Measurements from ENCODE around the gene PSG3.
A peak's percentile ranks its signal among the peaks of the same experiment; 100 is the strongest.
"Not testable (repeated sequence)": the region's sequence is repeated elsewhere in the genome, so short reads cannot be mapped to it uniquely, and the experiment has no call there.

PSG3 gene

GRCh38 chr19:42740381-42740780, at the start of gene PSG3:
PSG3 (minus strand) TSS chr19:42740481; CDS start chr19:42740384, 97 bp downstream.
- not testable (repeated sequence) for H3K9ac ChIP-seq; H3K79me2 ChIP-seq (ENCODE audit: insufficient read depth, low read depth); H3K27ac ChIP-seq; H3K4me3 ChIP-seq (IDR thresholded peaks at IDR 0.05; ENCODE audit: insufficient read depth, low read depth, low read length); H3K4me1 ChIP-seq (ENCODE audit: low read depth, poor library complexity, severe bottlenecking); H3K4me2 ChIP-seq; H4K20me1 ChIP-seq (ENCODE audit: insufficient read depth); H3K27me3 ChIP-seq (ENCODE audit: insufficient read depth, low read depth); H3K36me3 ChIP-seq (ENCODE audit: insufficient read depth); H2AFZ ChIP-seq (ENCODE audit: low read depth)

DNA sequence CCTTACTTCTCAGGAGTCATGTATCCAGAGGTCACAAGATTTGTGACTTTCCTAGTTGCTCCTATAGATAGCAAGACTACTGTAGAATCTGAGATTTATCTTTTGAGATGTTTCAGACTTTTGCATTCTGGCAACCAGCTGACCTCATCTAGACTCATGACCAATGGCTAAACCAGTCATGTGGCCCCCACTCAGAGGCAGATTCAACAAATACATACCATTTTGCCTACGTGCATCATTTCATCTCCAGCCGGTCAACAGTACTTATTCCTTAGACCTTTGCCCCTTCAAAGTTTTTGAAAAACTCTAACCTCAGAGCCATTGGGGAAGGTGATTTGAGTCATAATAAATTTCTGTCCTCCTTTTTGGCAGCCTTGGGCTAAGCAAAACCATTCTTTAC, 48.5 kb upstream of the PSG3 start:
- H3K4me1 ChIP-seq (ENCODE audit: low read depth, poor library complexity, severe bottlenecking); H3K27ac ChIP-seq; H3K36me3 ChIP-seq (ENCODE audit: insufficient read depth); H3K79me2 ChIP-seq (ENCODE audit: insufficient read depth, low read depth); H3K9ac ChIP-seq; H2AFZ ChIP-seq (ENCODE audit: low read depth); H3K27me3 ChIP-seq (ENCODE audit: insufficient read depth, low read depth); H3K4me3 ChIP-seq (IDR thresholded peaks at IDR 0.05; ENCODE audit: insufficient read depth, low read depth, low read length); H4K20me1 ChIP-seq (ENCODE audit: insufficient read depth); H3K4me2 ChIP-seq: not testable (repeated sequence)

DNA sequence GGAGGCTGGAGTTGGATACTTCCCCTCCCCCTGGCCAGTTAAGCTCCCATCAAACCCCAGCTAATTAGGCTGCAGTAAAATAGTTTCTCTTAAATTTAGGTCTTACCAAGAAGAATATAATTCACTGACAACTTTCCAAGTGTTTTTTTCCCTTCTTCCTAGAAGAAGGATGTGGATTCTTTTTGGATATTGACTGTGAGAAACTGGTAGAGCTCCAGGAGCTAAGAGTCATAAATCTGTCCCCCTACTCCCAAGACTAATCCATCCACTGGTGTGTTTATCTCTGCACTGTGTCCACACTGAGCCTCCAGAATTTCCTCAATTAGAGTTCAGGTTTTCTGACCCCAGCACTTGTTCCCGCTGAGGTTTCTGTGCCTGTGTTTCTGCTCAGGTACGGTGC, 47.5 kb upstream of the PSG3 start:
- H3K27me3 ChIP-seq (ENCODE audit: insufficient read depth, low read depth); H3K79me2 ChIP-seq (ENCODE audit: insufficient read depth, low read depth); H3K4me2 ChIP-seq; H3K27ac ChIP-seq; H2AFZ ChIP-seq (ENCODE audit: low read depth); H4K20me1 ChIP-seq (ENCODE audit: insufficient read depth); H3K4me3 ChIP-seq (IDR thresholded peaks at IDR 0.05; ENCODE audit: insufficient read depth, low read depth, low read length); H3K36me3 ChIP-seq (ENCODE audit: insufficient read depth); H3K9ac ChIP-seq; H3K4me1 ChIP-seq (ENCODE audit: low read depth, poor library complexity, severe bottlenecking): not testable (repeated sequence)

DNA sequence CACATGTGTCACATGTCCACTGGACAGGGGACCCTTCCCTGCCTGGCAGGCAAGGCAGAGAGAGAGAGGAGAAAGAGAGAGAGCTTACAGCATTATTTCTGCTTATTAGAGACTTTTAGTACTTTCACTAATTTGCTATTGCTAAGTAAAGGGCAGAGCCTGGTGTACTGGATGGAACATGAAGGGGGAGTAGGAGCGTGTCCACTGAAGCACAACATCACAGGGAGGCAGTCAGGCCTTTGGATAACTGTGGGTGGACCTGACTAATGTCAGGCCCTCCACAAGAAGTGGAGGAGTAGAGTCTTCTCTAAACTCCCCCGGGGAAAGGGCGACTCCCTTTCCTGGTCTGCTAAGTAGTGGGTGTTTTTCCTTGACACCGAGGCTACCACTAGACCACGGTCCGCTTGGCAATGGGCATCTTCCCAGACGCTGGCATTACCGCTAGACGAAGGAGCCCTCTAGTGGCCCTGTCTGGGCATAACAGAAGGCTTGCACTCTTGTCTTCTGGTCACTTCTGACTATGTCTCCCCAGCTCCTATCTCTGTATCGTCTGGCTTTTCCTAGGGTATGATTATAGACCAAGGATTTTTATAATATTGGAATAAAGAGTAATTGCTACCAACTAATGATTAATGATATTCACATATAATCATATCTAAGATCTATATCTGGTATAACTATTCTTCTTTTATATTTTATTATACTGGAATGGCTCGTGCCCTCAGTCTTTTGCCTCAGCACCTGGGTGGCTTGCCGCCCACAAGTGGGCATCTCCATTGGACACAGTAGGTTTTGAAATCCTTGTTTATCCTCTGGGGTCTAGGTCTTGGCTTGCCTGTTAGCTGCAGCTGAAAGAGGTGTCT, 36.7 kb upstream of the PSG3 start:
- TF ChIP-seq, protein P1, sequence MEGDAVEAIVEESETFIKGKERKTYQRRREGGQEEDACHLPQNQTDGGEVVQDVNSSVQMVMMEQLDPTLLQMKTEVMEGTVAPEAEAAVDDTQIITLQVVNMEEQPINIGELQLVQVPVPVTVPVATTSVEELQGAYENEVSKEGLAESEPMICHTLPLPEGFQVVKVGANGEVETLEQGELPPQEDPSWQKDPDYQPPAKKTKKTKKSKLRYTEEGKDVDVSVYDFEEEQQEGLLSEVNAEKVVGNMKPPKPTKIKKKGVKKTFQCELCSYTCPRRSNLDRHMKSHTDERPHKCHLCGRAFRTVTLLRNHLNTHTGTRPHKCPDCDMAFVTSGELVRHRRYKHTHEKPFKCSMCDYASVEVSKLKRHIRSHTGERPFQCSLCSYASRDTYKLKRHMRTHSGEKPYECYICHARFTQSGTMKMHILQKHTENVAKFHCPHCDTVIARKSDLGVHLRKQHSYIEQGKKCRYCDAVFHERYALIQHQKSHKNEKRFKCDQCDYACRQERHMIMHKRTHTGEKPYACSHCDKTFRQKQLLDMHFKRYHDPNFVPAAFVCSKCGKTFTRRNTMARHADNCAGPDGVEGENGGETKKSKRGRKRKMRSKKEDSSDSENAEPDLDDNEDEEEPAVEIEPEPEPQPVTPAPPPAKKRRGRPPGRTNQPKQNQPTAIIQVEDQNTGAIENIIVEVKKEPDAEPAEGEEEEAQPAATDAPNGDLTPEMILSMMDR (conservative IDR thresholded peaks at IDR 0.05; ENCODE audit: low read depth, low read length) = peak; percentile 70; the same call in 1 of the 2 replicates
- H2AFZ ChIP-seq (ENCODE audit: low read depth) = not testable (repeated sequence)

GRCh38 chr19:42774510-42775158, 34.4 kb upstream of the PSG3 start:
- not testable (repeated sequence) for H3K4me1 ChIP-seq (ENCODE audit: low read depth, poor library complexity, severe bottlenecking); H2AFZ ChIP-seq (ENCODE audit: low read depth); H3K4me2 ChIP-seq; H3K4me3 ChIP-seq (IDR thresholded peaks at IDR 0.05; ENCODE audit: insufficient read depth, low read depth, low read length); H3K27ac ChIP-seq; H4K20me1 ChIP-seq (ENCODE audit: insufficient read depth); H3K9ac ChIP-seq; H3K79me2 ChIP-seq (ENCODE audit: insufficient read depth, low read depth); H3K36me3 ChIP-seq (ENCODE audit: insufficient read depth); H3K27me3 ChIP-seq (ENCODE audit: insufficient read depth, low read depth)

More for the DNA sequence above, 36.7 kb upstream of the PSG3 start:
- H3K27ac ChIP-seq; H3K4me3 ChIP-seq (IDR thresholded peaks at IDR 0.05; ENCODE audit: insufficient read depth, low read depth, low read length); H3K4me1 ChIP-seq (ENCODE audit: low read depth, poor library complexity, severe bottlenecking); H3K4me2 ChIP-seq; H3K79me2 ChIP-seq (ENCODE audit: insufficient read depth, low read depth); H3K27me3 ChIP-seq (ENCODE audit: insufficient read depth, low read depth); H4K20me1 ChIP-seq (ENCODE audit: insufficient read depth); H3K36me3 ChIP-seq (ENCODE audit: insufficient read depth); H3K9ac ChIP-seq: not testable (repeated sequence)

DNA sequence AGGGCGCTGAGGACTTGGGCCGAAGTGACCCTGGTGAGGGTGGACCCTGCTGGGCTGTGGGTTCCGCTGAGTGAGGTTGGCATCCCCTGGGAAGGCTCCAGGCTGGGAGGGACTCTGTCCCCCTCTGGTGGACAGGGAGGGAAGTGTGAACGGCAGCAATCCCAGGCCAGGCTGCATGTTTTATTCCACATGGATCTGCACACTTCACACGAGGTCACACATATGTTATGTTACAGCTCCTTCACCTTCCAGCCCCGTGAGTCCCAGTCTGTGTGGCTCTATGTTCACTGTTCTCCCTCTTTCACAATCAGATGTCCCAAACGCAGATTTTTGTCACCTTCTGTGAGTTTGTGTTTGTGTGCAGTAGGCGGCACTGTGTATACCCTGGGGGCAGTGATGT, 27.0 kb upstream of the PSG3 start:
- TF ChIP-seq, protein P1 (conservative IDR thresholded peaks at IDR 0.05; ENCODE audit: low read depth, low read length) = peak; percentile 23; the same call in 1 of the 2 replicates
- H4K20me1 ChIP-seq (ENCODE audit: insufficient read depth) = not testable (repeated sequence)

GRCh38 chr19:42766871-42767270, 26.6 kb upstream of the PSG3 start:
- H4K20me1 ChIP-seq (ENCODE audit: insufficient read depth); H3K4me3 ChIP-seq (IDR thresholded peaks at IDR 0.05; ENCODE audit: insufficient read depth, low read depth, low read length); H3K27me3 ChIP-seq (ENCODE audit: insufficient read depth, low read depth); H3K4me2 ChIP-seq; H3K36me3 ChIP-seq (ENCODE audit: insufficient read depth); H3K79me2 ChIP-seq (ENCODE audit: insufficient read depth, low read depth); H3K4me1 ChIP-seq (ENCODE audit: low read depth, poor library complexity, severe bottlenecking); H2AFZ ChIP-seq (ENCODE audit: low read depth); H3K27ac ChIP-seq; H3K9ac ChIP-seq: not testable (repeated sequence)

More for the DNA sequence above, 27.0 kb upstream of the PSG3 start:
- H3K27me3 ChIP-seq (ENCODE audit: insufficient read depth, low read depth); H3K4me2 ChIP-seq; H2AFZ ChIP-seq (ENCODE audit: low read depth); H3K79me2 ChIP-seq (ENCODE audit: insufficient read depth, low read depth); H3K27ac ChIP-seq; H3K4me3 ChIP-seq (IDR thresholded peaks at IDR 0.05; ENCODE audit: insufficient read depth, low read depth, low read length); H3K36me3 ChIP-seq (ENCODE audit: insufficient read depth); H3K9ac ChIP-seq; H3K4me1 ChIP-seq (ENCODE audit: low read depth, poor library complexity, severe bottlenecking): not testable (repeated sequence)
